NCI-H128 (cell line): ENCODE results near the gene PLSCR5.
A peak's percentile ranks its signal among the peaks of the same experiment; 100 is the strongest.

Experiments
- DNase-seq: peaks from one replicate; lab custom pipeline; 2025; ENCODE audit not compliant: unreplicated experiment; lab: John Stamatoyannopoulos, UW

Gene PLSCR5

DNA sequence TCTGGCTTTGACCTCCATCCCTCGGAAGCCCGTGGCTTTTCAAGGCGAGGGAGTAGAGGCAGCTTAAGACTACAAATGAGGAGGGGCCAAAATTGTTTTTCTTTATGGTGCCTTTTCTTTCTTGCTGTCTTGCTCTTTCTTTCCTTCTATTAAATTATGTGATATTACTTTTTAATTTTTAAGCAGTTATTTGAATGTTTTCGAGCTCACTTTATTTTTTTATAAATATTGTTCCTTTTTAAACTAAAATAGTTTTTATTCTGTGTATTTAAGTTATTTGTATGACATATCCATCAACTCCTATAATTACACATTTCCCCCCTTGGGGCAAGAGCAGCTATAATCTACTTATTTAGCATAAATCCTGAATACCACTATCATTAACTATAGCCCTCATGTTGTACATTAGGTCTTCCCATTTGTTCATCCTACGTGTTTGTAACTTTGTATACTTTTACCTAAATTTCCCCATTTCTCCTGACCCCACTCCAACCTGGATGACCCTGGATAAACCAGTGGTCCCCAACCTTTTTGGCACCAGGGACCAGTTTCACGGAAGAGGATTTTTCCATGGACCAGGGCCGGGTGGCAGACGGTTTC, 60.1 kb downstream of the PLSCR5 start:
- DNase-seq: no peak

DNA sequence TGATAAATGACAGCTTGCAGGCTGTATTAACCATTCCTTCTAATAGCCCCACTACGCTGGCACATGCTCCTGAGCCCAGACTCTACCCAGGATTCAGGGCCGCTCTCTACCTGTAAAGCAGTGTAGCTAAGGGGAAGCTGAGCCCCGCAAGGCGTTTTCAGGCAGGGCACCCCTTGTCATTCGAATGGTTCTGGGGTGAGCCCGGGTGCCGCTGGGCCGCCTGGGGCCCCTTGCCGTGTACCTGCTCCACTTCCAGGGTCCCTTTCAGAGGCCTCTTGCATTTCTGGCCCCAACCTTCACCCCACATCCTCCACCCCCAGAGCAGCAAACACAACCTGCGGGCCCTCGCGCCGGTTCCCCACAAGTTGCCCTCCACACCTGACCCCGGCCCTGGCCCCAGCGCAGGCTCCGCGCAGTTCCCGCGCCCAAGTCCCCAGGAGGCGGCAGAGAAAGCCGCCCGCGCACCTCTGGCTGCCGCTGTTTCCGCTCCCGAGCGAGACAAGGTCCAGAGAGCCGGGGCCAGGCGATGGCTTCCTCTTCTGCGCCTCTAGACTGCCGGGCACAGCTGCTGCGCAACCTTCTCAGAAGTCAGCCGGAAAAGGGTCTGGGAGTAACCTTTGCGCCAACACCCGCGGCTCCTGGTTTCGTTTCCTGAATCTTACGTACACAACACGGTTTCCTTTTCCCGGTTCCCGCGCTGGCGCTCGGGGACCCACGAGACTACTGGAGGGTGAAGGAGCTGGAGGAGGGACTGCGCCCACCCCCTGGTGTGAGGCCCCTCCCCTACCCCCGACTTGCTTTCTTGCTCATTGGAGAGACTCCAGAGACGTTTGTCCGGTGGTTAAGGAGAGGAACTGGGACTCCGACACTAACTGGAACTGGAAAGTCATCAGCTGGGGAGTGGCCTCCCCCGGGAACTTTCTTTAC, 60.9 kb downstream of the PLSCR5 start, which contains the start of gene PLSCR1:
PLSCR1 (minus strand) TSS at position 606 of the 927 bp plus-strand sequence. CDS start 8,055 bp downstream, outside the sequence.
- DNase-seq: peak; percentile 40

DNA sequence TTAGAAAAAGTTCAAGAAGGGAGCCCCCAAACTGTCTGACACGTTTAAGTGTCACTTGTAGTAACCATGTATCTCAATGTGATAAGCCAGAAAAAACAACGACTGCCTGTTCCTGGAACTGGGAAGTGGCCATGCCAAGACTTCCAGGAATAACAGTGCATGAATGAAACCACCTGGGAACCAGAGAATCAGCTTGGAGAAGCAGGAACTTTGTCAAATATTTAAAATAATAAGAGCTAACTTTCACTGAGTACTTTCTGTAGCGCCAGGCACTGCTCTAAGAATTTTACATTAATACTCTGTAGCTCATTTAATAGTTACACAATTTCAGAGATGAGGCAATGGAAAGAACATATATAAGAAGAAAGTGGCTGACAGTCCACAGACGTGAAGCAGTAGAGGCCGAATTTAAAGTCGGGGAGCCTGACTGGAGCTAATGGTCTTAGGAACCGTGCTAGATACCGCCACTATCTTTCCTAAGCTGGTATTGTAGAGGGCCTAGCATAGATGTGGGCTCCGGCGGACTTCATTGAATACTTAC, 61.6 kb downstream of the PLSCR5 start:
- DNase-seq: no peak

DNA sequence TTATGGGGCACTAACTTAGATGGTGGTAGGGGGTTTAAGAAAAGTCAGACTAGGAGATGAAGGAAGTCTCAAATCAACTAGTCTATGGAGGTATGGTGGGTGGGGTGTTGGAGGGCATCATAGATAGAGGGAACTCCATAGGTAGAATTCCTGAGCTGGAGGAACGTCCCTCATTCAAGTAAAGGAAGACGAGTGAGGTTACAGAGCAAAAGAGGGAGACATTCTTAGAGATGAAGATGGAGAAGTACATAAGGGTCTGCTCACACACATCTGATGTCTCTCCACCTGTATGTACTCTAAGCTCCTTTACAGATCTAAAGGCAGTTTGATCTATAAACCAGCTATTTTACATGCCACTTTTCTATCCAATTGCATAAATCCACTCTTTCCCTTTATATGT, 62.2 kb downstream of the PLSCR5 start:
- no peak for DNase-seq

DNA sequence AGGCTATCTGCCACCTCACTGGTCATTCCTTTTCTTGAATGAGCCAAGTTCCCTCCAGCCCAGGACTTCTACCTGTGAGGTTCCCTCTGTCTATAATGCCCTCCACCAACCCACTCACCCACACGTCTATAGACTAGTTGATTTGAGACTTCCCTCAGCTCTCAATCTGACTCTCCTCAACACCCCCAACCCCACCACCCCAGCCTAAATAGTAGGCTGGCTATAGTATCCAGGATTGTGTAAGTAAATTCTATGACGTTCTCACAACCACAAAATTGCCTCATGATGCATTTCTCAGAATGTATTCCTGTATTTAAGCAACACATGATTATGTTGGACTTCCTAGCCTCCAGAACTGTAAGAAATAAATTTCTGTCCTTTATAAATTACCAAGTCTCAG, 63.0 kb downstream of the PLSCR5 start:
- DNase-seq: no peak

DNA sequence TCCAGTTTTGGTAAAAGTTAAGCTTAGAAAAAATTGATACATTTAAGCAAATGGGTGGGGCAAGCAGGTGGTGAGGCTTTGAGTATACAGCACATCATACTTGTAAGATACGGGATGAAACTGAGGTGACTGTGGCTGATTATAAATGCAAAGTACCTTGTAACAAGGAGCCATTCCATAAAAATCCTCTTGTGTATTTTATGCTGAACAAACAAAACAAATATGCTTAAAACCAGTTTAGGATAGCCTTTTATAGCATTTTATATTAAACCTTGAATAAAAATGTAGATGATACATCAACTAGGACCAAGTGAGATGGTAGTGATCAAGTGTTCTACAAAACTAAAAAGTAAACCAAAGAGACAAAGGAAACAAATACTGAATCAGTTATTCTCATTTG, 64.2 kb downstream of the PLSCR5 start:
- no peak for DNase-seq

DNA sequence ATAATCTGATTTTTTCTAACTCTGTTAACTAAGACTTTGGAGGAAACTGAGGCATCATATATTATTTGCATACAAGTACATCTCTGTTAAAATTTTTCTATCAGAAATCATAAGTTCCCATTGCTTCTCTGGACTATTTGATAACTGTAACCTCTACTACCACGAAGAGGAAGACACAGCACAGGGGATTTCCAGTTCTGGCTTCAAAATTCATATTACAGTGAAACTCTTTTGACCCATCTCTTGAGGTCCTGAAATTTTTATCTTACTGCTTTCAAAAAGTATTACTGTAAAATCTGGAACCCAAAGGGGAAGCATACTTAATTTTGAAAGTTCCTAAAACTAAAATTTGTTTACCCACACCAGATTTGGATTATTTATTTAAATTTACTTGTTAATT, 64.9 kb downstream of the PLSCR5 start:
- DNase-seq: no peak

DNA sequence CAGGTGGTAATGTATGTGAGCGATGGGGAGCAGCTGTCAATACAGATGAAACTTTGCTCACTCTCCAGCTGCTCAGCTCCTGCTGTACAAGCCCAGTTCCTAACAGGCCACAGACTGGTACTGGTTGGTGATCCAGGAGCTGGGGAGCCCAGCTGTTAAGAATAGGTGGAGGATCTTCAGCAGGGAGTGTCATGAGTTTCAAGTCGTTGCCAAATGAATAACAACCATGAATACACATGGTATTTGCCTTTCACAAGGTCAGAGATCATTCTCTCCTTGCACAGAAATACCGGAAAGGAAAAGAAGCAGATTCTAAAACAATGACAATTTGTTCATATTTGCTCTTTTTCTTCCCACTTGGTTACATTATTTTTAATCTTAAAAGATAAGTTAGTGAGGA, 65.8 kb downstream of the PLSCR5 start:
- no peak for DNase-seq

DNA sequence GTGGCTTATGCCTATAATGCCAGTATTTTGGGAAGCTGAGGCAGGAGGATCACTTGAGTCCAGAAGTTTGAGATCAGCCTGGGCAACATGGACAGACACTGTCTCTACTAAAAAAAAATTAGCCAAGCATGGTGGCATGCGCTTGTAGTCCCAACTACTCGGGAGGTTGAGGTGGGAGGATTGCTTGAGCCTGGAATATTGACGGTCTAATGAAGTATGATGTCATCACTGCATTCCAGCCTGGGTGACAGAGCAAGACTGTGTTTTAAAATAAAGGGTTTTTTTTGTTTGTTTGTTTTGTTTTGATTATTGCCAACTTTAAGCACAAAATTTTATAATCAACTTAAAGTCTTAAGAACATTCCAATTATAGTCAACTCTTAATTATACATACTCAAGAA, 67.5 kb downstream of the PLSCR5 start:
- no peak for DNase-seq

DNA sequence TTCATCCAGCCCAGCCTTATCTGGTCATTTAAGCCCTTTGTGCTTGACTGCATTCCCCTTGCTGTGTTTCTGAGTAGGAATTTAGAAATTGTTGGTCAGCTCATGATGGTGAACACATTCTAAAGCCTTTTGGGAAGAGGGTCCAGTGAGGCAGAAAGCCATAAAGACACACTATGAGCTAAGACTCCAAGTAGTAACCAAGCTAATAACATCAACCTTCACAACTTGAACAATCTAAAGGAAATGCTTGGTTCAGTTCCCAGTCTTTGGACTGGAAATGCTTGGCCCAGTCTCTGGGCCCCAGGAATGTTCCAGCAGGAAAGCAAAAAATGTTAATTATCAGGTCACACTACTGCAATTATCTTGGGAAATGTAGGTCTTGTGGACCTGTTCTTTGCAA, 68.5 kb downstream of the PLSCR5 start:
- DNase-seq: no peak
